WTC11 (cell line): ENCODE data around the gene RAI14. TPM values are rescaled to one million over a fixed set of nuclear protein-coding genes. Genes with fewer than 3 reads are reported as not detected.
"Not testable (repeated sequence)": the region's sequence is repeated elsewhere in the genome, so short reads cannot be mapped to it uniquely, and the experiment has no call there.

Source experiments
- ATAC-seq: fragments of 200-7000 bp; cut with Tn5 transposase; 2 replicates; pipeline ENCODE4 v1.10.0; 2021; ENCODE audit warnings: mild to moderate bottlenecking, moderate library complexity
- CTCF ChIA-PET: fragments of 300-600 bp; sonication (Branson Sonifier 250); formaldehyde crosslinking; loops from one replicate; lab custom pipeline; 2021; ENCODE audit warnings: antibody characterized with exemption; lab: Charles Lee
- POLR2A ChIA-PET: fragments of 350-600 bp; sonication (Branson Sonifier 250); formaldehyde crosslinking; loops from one replicate; lab custom pipeline; 2021; ENCODE audit warnings: antibody characterized with exemption; lab: Charles Lee
- DNase-seq: peaks from one replicate; pipeline ENCODE4 v3.0.0; 2021; ENCODE audit warnings: low spot score
- H3K27ac Mint-ChIP-seq: 2 replicates; pipeline ENCODE4 v1.8.0; 2021; ENCODE audit warnings: mixed read lengths
- H3K27me3 Mint-ChIP-seq: 2 replicates; pipeline ENCODE4 v1.8.0; 2021; ENCODE audit warnings: low read depth, mild to moderate bottlenecking, moderate library complexity, mixed read lengths
- H3K36me3 Mint-ChIP-seq: 2 replicates; pipeline ENCODE4 v1.8.0; 2021; ENCODE audit warnings: mixed read lengths
- H3K4me1 Mint-ChIP-seq: 2 replicates; pipeline ENCODE4 v1.8.0; 2022; ENCODE audit warnings: mixed read lengths
- H3K4me3 Mint-ChIP-seq: 2 replicates; pipeline ENCODE4 v1.8.0; 2021; ENCODE audit warnings: mild to moderate bottlenecking, moderate library complexity, mixed read lengths
- H3K9me3 Mint-ChIP-seq: 2 replicates; pipeline ENCODE4 v1.8.0; 2021; ENCODE audit warnings: mixed read lengths
- AR ChIP-seq: fragments of 250-450 bp; sonication (Bioruptor Pico); IDR thresholded peaks from 2 replicates; pipeline ENCODE4 v1.9.0; 2021; ENCODE audit warnings: mild to moderate bottlenecking
- CDX4 ChIP-seq: fragments of 250-450 bp; sonication (Bioruptor Pico); IDR thresholded peaks from 2 replicates; pipeline ENCODE4 v1.9.0; 2021; ENCODE audit warnings: moderate library complexity, mild to moderate bottlenecking, inconsistent platforms, borderline replicate concordance
- CREM ChIP-seq: sonication (generic); formaldehyde crosslinking; IDR thresholded peaks from 2 replicates; pipeline ENCODE4 v1.8.1; 2022; ENCODE audit warnings: mild to moderate bottlenecking, missing genetic modification reagents, moderate library complexity
- EMX1 ChIP-seq: fragments of 250-450 bp; sonication (Bioruptor Pico); IDR thresholded peaks from 2 replicates; pipeline ENCODE4 v1.8.0; 2021; ENCODE audit warnings: mild to moderate bottlenecking
- ETV6 ChIP-seq: sonication (generic); formaldehyde crosslinking; IDR thresholded peaks from 2 replicates; pipeline ENCODE4 v1.8.1; 2022; ENCODE audit warnings: mild to moderate bottlenecking, missing genetic modification reagents
- FOXJ3 ChIP-seq: sonication (generic); formaldehyde crosslinking; IDR thresholded peaks from 2 replicates; pipeline ENCODE4 v1.9.0; 2021; ENCODE audit warnings: missing genetic modification reagents, mild to moderate bottlenecking, borderline replicate concordance
- MYBL2 ChIP-seq: sonication (generic); formaldehyde crosslinking; IDR thresholded peaks from 2 replicates; pipeline ENCODE4 v1.8.1; 2023; ENCODE audit warnings: mild to moderate bottlenecking, moderate library complexity, missing genetic modification reagents
- SMAD3 ChIP-seq: sonication (generic); formaldehyde crosslinking; IDR thresholded peaks from 2 replicates; pipeline ENCODE4 v1.8.0; 2022; ENCODE audit warnings: missing genetic modification reagents, mild to moderate bottlenecking, borderline replicate concordance
- SP1 ChIP-seq: sonication (generic); formaldehyde crosslinking; conservative IDR thresholded peaks from 2 replicates; pipeline ENCODE4 v1.8.1; 2022; ENCODE audit warnings: missing genetic modification reagents
- USF1 ChIP-seq: sonication (generic); formaldehyde crosslinking; IDR thresholded peaks from 2 replicates; pipeline ENCODE4 v1.8.0; 2022; ENCODE audit warnings: mild to moderate bottlenecking, missing genetic modification reagents
- ZBTB43 ChIP-seq: sonication (generic); formaldehyde crosslinking; IDR thresholded peaks from 2 replicates; pipeline ENCODE4 v1.8.1; 2023; ENCODE audit warnings: mild to moderate bottlenecking, missing genetic modification reagents
- ZNF138 ChIP-seq: sonication (generic); formaldehyde crosslinking; conservative IDR thresholded peaks from 2 replicates; pipeline ENCODE4 v1.8.1; 2022; ENCODE audit warnings: mild to moderate bottlenecking, moderate library complexity, missing genetic modification reagents
- ZNF219 ChIP-seq: sonication (generic); formaldehyde crosslinking; IDR thresholded peaks from 2 replicates; pipeline ENCODE4 v1.8.0; 2023; ENCODE audit warnings: missing genetic modification reagents, mild to moderate bottlenecking, borderline replicate concordance
- ZNF416 ChIP-seq: fragments of 250-450 bp; sonication (Bioruptor Pico); IDR thresholded peaks from 2 replicates; pipeline ENCODE4 v1.9.0; 2021; ENCODE audit warnings: mild to moderate bottlenecking, inconsistent platforms
- ZNF512 ChIP-seq: sonication (generic); formaldehyde crosslinking; IDR thresholded peaks from 2 replicates; pipeline ENCODE4 v1.8.1; 2022; ENCODE audit warnings: missing genetic modification reagents, borderline replicate concordance
- ZNF532 ChIP-seq: fragments of 250-450 bp; sonication (Bioruptor Pico); IDR thresholded peaks from 2 replicates; pipeline ENCODE4 v1.9.0; 2021; ENCODE audit warnings: mild to moderate bottlenecking, borderline replicate concordance
- total RNA-seq: library from RNA; stranded (reverse); gene quantifications from 3 replicates; pipeline ENCODE4 v1.2.3, GENCODE V29; 2021

Gene RAI14
- total RNA-seq, 1 experiment from 2014 or later: 185 TPM

- no peak for TF ChIP-seq ZNF219 (CRISPR knock-in tag)
Observed at GRCh38 chr5:34827588-34828506, 171.7 kb downstream of the RAI14 start (continued).

- peaks cover 20% of the 10 kb centered on the region for H3K9me3 Mint-ChIP-seq
- H3K36me3 Mint-ChIP-seq: peaks cover 84% of the 10 kb centered on the region
- H3K27ac Mint-ChIP-seq, CTCF ChIA-PET, H3K4me3 Mint-ChIP-seq, DNase-seq, H3K27me3 Mint-ChIP-seq, ATAC-seq, POLR2A ChIA-PET: not testable (repeated sequence)
- peaks cover 20% of the 10 kb centered on the region for H3K4me1 Mint-ChIP-seq
Observed at GRCh38 chr5:34830827-34831226, 174.7 kb downstream of the RAI14 start.

GRCh38 chr5:34831303-34831702 lies 175.2 kb downstream of the RAI14 start:
- Mint-ChIP-seq H3K9me3 (peaks cover 20% of the 10 kb centered on the region), H3K27ac (no peak overlapping the region), H3K4me3 (no peak overlapping the region), H3K4me1 (peaks cover 20% of the 10 kb centered on the region), H3K27me3 (peaks cover 2% of the 10 kb centered on the region; the same call in 1 of the 2 replicates), H3K36me3 (peaks cover 81% of the 10 kb centered on the region)
- POLR2A ChIA-PET: no interaction called here
- ATAC-seq (no peak), DNase-seq (no peak)
- CTCF ChIA-PET: no interaction called here
- TF ChIP-seq ZNF219 (CRISPR knock-in tag) (no peak), USF1 (CRISPR knock-in tag) (no peak), SMAD3 (CRISPR knock-in tag) (no peak), ZNF138 (CRISPR knock-in tag) (no peak), ZNF512 (no peak), SP1 (no peak), MYBL2 (no peak)

- Mint-ChIP-seq H3K4me3 (no peak overlapping the region), H3K4me1 (peaks cover 20% of the 10 kb centered on the region), H3K27me3 (peaks cover 2% of the 10 kb centered on the region; the same call in 1 of the 2 replicates), H3K36me3 (peaks cover 68% of the 10 kb centered on the region), H3K27ac (no peak overlapping the region), H3K9me3 (peaks cover 20% of the 10 kb centered on the region)
- POLR2A ChIA-PET: no interaction called here
- no peak for ATAC-seq
- CTCF ChIA-PET: no interaction called here
- no peak for DNase-seq
- TF ChIP-seq ETV6 (CRISPR knock-in tag) (no peak), FOXJ3 (no peak), CDX4 (CRISPR knock-in tag) (no peak), ZNF532 (no peak), CREM (no peak), SP1 (no peak), EMX1 (CRISPR knock-in tag) (no peak), AR (no peak), ZBTB43 (CRISPR knock-in tag) (no peak), ZNF416 (CRISPR knock-in tag) (no peak)
Observed at GRCh38 chr5:34832568-34832967, 176.4 kb downstream of the RAI14 start.
